GM10266 (cell line): Measurements from ENCODE around the gene ETV3L.
"Not testable (repeated sequence)": the region's sequence is repeated elsewhere in the genome, so short reads cannot be mapped to it uniquely, and the experiment has no call there.

Experiments used
- DNase-seq: peaks from one replicate; pipeline ENCODE4 v3.0.0; 2012; ENCODE audit errors: extremely low spot score
- TF ChIP-seq, protein P1 (sequence below): IDR thresholded peaks from 2 replicates; pipeline ENCODE4 v1.5.1; 2012; ENCODE audit warnings: mild to moderate bottlenecking, low read depth; ENCODE audit not compliant: control insufficient read depth, insufficient read depth; ENCODE audit errors: missing control alignments

Gene ETV3L

DNA sequence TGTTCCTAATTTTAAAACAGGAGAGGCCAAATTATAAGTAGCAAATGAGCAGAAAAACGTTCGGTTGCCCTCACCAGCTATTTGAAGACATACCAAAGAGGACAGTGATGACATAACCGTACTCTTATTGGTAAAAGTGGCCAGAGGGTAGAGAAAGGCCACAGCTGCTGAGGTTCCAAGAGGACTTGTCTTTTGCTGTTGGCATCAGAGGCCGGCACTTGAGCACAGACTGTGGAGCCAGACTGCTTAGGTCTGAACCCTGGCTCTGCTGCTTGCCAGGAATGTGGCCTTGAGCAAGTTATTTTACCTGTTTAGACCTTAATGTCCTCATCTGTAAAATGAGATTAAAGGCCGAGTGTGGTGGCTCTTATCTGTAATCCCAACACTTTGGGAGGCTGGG, 14.9 kb downstream of the ETV3L start:
- no peak for DNase-seq
- TF ChIP-seq, protein P1, sequence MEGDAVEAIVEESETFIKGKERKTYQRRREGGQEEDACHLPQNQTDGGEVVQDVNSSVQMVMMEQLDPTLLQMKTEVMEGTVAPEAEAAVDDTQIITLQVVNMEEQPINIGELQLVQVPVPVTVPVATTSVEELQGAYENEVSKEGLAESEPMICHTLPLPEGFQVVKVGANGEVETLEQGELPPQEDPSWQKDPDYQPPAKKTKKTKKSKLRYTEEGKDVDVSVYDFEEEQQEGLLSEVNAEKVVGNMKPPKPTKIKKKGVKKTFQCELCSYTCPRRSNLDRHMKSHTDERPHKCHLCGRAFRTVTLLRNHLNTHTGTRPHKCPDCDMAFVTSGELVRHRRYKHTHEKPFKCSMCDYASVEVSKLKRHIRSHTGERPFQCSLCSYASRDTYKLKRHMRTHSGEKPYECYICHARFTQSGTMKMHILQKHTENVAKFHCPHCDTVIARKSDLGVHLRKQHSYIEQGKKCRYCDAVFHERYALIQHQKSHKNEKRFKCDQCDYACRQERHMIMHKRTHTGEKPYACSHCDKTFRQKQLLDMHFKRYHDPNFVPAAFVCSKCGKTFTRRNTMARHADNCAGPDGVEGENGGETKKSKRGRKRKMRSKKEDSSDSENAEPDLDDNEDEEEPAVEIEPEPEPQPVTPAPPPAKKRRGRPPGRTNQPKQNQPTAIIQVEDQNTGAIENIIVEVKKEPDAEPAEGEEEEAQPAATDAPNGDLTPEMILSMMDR: no peak

DNA sequence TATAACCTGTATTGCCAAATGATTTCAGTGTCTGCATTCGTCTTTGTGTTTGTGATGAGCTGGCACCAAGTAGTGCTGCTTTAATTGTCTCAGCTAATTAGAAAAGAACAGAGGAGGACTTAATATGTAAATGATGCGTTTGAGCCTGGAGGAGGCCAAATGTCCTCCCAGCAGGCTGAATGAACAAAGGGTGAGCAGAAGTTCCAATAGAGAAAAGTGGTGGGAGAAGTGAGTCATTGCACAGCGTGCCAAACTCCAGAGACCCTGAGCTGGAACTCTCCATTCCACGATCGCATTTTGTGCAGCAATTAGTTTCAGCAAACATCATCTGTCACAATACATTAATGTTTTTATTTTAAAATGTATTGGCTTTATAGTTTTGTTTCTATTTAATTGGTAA, 17.9 kb downstream of the ETV3L start:
- DNase-seq: no peak
- TF ChIP-seq, protein P1: no peak

DNA sequence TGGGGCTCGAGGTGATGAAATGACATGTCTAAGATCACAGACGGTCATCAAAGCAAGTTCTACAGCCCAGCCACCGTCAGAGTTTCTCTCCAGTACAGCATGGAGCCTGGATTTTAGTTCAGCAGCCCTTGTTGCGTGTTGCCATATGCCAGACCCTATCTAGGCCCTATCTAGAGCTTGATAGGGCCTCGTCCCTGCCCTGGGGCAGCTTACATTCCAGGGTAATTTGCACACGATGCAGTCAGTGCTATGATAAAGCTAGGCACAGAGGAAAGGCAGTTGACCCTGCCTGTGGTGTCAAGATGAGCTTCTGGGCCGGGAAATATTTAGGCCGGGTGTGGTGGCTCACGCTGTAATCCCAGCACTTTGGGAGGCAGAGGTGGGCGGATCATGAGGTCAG, 18.9 kb downstream of the ETV3L start:
- TF ChIP-seq, protein P1: no peak
- DNase-seq: no peak

DNA sequence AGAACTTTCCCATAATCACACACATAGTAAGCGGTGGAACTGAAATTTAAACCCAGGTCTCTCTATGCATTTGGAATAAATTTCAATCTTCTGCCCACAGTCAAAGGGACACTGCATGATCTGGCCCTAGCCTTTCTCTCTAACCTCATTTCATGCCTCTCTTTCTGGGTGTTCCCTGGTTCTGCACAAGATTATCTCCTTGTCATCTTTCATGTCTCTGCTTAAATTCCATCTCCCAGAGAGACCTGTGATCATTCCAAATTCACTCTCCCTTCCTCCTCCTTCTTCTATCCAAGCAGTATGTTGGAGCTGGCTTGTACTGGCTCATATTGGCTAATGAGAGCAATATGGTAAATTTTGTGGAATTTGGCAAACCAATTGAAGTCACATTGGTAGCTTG, 22.2 kb downstream of the ETV3L start:
- no peak for DNase-seq
- TF ChIP-seq, protein P1: no peak

DNA sequence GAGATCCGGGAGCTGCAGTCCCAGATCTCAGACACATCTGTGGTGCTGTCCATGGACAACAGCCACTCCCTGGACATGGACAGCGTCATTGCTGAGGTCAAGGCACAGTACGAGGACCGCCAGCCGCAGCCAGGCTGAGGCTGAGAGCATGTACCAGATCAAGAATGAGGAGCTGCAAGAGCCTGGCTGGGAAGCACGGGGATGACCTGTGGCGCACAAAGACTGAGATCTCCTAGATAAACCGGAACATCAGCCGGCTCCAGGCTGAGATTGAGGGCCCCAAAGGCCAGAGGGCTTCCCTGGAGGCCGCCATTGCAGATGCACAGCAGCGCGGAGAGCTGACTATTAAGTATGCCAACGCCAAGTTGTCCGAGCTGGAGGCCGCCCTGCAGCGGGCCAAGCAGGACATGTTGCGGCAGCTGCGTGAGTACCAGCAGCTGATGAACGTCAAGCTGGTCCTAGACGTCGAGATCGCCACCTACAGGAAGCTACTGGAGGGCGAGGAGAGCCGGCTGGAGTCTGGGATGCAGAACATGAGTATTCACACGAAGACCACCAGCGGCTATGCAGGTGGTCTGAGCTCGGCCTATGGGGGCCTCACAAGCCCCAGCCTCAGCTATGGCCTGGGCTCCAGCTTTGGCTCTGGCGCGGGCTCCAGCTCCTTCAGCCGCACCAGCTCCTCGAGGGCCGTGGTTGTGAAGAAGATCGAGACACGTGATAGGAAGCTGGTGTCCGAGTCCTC, 25.5 kb downstream of the ETV3L start:
- DNase-seq: no peak
- TF ChIP-seq, protein P1: peak; percentile 50

DNA sequence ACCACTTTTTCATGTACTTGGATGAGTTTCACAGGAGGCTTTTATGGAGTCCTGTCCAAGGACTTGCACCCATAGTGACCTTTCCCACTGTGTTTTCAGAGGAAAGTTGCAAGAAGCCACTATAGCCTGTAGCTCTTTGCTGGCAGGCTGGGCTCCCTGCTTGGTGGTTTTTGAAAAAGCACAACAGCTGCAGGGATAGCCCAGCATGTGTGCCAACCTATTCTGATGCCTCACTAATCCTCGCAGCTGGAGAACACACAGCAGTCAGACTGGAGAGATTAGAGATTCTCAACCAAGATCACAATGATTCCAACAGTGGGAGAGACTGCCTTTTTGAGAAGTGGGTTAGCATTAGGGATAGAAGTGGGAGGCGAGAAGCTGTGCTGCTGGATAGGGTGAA, 30.0 kb downstream of the ETV3L start:
- TF ChIP-seq, protein P1: no peak
- no peak for DNase-seq

DNA sequence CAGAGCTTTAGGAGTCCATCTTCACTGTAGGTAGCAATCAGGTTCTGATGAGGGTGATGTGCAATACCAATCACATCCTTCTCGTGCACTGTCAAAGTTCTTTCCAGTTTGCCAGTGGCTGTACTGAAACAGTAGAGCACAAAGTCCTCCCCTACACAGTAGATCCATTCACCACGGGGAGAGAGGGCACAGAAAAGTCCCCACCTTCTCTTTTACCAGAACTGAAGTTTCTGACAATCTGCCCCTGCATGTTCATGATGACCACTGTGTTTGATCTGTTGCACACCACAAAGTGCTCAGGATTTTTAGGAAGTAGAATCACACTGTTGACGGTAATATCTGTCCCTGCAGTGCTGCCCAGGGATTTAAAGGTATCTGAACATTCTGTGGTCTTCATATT, 40.4 kb downstream of the ETV3L start:
- DNase-seq: not testable (repeated sequence)

DNA sequence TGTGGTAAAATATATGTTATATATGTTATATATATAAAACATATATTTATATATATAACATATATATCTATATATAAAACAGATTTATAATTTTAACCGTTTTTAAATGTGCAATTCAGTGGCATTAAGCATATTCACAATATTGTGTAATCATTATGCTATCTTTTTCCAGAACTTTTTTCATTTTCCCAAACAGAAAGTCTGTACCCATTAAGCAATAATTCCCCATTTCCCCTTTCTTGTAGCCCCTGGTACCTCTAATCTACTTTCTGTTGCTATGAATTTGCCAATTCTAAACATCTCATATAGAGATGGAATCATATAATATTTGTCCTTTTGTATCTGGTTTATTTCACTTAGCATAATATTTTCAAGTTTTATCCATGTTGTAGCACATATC, 43.3 kb downstream of the ETV3L start:
- DNase-seq: no peak
- TF ChIP-seq, protein P1: no peak

DNA sequence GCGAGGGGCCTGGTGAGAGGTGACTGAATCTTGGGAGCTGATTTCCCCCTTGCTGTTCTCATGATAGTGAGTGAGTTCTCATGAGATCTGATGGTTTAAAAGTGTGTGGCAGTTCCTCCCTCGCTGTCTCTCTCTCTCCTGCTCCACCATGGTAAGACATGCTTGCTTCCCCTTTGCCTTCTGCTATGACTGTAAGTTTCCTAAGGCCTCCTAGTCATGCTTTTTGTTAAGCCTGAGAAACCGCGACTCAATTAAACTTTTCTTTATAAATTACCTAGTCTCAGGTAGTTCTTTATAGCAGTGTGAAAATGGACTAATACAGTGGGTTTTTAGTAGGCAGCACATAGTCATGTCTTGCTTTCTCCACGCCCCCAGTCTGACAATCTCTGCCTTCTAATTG, 43.9 kb downstream of the ETV3L start:
- not testable (repeated sequence) for DNase-seq
